GM21825 (cell line): ENCODE measurements around the gene PAK5.

Experiments used
- ATAC-seq: cut with Tn5 transposase; IDR thresholded peaks from one replicate; pipeline ENCODE4 v1.9.1; 2021; ENCODE audit warnings: mild to moderate bottlenecking, moderate library complexity; ENCODE audit not compliant: unreplicated experiment

The PAK5 gene

DNA sequence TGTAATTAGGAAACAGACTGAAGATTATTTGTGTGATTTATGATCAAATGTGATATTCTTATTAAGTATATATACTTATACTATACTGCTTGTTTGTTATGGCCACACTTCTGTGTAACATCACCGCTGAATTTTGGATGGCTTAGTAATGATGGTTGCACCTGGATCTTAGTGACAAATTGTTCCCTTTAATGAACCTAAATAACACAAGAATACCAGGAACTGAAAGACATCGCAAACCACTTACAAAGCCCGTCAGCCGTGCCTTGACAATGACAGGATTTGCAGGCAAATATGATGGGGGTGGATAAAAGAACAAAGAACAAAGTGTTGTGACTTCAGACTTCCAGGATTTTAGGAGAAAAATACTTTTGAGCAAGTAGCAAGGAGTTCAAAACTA lies 257.4 kb downstream of the PAK5 start:
- no peak for ATAC-seq

DNA sequence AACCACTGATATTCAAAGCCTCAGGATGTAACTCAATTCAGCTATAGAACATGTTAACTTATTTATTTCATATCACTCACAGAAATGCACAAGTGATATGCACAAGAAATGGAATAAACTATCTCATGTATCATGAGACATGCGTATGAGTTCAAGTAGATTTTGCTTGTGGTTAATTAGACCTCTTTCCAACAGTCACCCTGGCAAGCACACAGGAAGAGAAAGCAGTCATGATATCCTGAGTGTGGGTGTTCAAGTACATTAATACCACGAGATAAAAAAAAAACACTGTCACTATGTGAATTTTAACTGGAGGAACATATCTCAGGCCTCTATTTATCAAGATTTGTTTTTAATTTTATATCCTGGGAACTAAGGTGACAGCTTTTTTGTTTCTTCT lies 260.3 kb downstream of the PAK5 start:
- ATAC-seq: no peak

DNA sequence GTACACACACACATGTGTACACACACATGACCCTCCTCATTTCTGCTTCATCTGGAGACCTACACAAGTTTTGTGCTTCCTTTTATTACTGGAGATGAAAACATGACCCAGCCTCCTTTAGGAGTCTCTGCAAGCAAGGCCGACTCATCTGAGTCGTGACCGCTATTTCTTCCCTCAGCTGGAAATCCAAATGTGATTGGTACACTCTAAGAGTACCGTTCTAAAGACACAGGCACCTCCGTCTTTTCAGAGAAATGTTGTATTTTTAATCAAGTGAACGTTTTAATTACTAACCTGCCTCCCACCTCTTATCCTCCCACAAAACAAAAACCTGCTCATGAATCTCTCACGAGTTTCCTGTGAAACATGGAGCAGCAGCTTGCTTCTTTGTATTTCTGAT lies 261.5 kb downstream of the PAK5 start:
- ATAC-seq: no peak

DNA sequence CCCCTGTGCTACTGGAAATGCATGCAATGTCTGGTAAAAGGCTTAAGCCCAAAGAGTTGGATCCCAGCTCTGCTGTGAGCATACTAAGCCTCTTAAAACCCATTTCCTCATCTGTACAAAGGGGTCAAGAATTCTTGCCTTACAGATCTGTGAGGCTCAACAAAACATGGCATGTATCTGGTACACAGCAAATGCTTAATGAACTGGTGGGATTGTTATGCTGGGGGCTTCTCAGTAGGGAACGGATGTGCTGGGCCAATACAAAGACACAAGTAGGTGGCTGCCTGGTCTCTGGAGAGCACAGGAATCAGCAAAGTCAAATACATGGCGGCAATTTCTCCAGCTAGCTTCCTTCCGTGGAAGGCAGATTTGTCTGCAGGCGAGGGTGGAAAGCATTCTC lies 262.2 kb downstream of the PAK5 start:
- no peak for ATAC-seq

DNA sequence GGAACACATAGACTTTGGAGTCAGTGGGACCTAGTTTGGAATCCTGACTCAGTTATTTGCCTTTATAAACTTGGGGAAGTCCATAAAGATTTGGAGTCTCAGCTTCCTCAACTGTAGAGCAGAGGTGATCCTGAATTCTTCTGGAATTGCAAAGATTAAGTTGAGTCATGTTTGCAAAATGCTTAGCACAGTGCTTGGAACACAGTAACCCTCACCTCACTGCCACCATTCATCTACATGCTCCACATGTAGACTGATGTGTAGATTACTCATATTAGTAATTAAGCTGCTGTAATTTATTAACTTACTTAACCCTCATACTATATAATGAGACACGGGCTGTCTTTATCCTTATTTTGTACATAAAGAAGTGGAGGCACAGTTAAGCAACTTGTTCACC lies 263.0 kb downstream of the PAK5 start:
- ATAC-seq: no peak

DNA sequence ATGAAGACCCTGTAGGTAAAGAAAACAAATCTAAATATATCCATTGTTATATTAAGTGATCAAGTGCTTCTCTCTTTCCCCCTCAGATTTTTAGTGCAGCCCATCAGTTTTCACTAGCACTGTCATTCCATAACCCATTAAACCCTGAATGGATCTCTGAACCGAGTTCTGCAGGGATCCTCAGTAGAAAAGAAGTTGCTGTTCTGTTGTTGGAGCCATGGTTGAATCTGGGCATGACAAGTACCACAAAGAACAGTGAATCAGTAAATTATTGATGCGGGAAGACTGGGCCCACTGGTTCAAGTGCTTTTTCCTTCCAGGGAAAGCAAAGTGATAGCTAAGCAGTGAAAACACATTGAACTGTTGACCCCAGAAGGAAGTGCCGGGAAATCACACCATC lies 264.1 kb downstream of the PAK5 start:
- no peak for ATAC-seq

DNA sequence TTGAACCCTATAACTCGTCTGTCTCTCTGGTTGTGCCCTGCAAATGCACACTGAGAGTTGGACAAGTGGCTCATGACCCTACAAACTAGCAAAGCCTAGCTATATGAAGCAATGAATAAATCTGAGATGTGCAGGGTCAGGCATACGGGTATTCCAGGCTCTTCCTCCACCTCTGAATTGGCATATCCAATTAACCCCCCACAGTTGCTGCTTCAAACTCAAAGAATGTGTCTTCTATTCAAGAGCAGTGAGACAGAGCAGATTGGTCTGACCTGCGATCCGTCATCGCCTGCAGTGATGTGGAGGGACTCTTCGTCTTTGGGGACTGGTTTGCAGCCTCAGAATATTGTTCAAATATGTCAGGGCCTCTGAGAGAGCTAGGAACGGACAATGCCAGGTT lies 264.7 kb downstream of the PAK5 start:
- no peak for ATAC-seq

DNA sequence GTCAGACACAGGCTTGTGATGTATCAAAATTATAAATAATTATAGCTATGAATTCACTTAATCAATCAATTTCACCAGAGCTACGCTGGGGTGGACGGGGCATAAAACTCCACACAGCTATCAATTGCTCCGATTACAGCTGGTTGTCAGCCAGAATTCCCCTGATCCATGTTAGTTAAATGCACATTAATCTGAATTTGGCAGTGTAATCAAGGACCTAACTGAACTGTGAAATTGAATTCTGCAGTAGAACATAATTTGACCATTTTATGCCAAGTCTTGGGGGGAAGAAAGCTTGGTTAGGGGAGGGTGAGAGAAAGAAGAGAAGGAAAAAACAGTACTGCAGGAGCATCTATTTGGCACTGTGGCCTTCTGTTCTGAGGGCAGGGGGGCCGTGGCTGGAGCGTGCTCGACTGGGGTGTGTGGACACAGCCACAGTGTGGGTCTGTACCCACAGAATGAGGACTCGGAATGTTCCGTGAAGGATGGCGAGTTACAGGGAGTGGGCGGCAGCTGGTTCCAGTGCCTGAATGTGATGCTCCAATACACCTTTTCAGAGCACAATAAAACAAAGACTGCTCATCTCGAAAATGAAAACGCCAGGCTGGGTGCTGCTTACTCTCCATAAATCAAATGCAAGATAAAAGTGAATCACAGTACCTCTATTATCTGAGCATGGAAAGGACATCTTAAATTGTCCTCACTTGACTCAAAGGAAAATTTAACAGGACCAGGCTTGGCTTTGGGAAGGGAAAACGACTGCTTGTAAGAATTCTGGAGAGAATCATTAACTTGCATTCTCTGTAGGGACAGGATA lies 265.3 kb downstream of the PAK5 start:
- ATAC-seq: no peak

DNA sequence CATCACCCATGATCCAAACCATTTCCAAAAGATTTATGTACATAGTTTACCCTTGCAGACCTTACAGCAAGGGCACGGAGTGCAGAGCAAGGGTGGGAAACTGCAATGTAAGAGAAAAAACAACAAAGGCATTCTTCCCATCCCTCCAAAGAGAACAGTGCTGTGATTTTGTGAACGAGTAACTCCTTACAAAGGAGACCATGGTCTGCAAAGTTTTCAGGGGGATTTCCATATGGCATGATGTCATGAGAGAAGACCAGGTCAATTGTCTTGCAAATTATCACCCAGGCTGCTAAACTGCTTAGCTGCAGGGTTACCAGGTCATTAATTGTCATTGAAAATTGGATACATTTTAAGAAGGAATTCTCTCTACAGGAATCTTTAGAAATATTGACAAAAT lies 266.2 kb downstream of the PAK5 start:
- no peak for ATAC-seq

DNA sequence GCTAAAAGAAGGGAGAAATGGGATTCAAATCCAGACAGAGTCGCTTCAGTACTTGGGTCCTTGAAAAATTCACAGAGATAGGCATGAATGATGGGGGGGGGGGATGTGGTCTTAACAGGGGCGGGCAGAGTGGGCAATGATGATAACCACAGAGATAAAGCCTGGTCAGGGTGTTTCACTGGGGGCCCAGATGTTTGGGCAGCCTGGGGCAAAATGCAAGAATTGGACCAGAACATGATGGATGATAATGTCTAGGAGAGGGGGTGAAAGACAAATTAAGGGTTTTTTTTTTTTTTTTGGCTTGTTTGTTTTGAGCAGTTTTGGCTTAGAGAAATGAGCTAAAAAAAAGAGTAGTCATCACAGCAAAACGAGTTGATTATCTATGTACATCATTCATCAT lies 267.1 kb downstream of the PAK5 start:
- ATAC-seq: no peak

DNA sequence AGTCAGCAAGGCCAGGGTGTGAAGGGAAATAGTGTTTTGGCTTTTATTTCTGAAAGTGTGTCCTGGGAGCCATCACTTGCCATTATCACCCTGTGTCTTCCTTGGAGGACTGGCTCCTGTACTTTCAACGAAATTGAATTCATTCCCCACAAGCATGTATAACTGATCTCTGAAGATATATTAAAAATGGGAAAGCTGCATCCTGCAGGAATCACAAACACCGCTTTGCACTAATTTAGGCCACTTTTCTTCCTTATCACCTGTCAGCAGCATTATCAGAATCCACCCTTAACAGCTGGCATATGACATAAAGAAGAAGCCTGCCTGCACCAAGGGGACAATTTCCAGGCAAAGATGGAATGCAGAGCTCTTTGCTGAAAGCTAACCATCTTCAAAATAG lies 268.3 kb downstream of the PAK5 start:
- no peak for ATAC-seq

DNA sequence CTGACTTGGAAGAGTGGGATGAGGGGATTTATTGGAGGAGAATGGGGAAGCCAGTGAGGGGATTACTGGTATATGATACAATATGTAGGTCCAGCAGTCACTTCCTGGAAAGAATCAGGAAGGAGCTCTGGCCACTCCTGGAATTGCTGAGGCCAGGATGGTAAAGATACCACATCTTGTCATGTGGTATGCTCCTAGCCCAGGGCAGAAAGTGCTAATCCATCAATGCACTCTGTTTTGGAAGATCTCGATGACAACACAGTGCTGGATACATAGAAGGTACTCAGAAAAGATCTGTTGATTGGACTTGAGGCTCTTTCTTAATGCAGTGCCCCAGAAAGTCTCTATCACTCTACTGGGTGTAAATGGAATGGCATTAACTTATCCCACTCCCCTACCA lies 271.9 kb downstream of the PAK5 start:
- no peak for ATAC-seq

DNA sequence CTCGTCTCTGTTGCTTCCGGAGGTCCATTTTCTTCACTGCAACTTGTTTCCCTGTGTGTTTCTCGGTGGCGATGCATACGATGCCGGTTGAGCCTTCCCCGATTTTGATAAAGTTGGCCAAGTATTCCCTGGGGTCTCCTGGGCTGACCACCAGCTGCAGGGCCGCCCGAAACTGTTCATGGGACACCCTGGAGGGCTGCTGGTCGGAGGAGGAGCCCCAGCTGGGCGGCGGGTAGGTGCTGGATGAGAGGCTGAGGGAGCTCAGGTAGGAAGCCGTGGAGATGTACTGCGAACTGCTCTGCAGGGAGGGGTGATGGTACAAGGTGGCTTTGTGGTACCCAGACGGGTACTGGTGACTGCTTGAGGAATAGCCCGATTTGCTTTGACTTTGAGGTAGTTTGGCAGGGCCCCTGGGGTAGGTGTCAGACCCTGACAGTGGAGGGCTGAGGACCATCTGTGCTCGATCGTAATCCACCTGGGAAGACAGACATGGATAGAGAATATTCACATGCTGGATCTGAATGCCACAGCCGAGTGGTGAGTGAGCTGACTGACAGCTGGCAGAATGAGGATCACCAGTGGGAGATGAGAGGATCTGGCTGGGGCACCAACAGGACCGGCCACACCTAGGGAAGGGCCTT lies 272.8 kb downstream of the PAK5 start:
- ATAC-seq: no peak

DNA sequence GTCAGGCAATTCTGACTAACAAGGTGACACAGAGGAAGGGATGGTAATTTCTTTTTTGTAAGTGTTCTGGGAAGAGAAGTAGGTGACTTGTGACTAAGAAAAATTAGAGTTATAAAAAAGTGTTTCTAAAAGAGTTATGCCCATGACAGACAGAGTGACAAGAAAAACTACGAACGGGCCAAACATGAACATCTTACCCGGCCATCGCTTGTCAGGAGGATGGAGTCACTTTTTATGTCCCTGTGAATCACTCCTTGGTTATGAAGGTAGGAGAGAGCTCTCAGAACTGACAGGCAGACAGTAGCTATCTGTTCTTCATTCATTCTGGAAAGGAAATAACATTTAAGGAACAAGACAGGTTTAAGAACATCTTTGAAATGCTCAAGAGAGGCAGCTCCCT lies 281.5 kb downstream of the PAK5 start:
- ATAC-seq: no peak

DNA sequence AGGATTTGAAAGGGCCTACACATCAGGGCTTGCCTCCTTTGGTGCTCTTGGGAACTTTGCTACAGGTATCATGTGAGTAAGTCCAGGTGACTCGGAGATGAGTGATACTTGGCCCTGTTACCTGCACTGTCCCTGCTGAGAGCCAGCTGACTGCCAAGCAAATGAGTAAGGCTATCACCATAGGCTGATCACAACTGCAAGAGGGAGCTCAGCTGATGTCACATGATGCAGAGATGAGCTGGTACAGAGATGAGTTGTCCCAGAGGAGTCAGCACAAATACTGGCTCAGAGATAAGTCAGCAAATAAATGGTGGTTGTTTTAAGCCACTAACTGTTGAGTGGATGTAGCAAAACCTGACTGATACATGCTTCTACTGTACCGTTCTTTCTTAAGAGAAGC lies 283.1 kb downstream of the PAK5 start:
- ATAC-seq: no peak

DNA sequence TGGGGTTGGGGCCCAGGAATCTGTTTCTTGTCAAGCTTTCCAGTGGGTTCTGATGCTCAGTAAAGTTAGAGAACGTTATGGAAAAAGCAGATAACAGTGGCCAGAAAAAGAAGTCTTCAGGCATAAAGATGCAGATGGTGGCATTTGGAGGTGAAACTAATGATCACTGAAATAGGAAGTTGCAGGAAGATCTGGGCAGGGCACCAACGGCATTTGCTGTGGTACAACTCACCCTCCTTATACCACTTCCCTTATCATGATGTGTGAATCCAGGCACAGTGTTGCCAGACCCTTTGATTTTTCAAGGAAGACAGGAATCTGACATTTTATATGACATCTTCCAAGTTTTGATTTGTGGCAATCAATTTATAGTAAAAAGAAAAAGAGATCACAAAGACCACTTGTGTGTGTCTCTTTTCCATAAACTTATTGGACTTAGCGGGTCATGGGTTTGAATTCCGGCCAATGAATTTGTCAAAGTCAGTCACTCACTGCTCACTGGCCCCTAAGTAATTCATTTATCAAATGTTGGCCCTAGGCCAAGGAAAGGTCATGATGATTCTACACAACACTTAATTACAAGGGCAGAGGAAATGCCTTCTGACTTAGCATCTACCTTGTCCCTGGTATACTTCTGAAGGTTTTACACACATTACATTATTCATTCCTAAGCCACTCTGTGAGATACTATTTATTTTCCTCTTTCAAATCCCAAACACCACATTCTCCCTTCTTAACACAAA lies 286.9 kb downstream of the PAK5 start:
- no peak for ATAC-seq

DNA sequence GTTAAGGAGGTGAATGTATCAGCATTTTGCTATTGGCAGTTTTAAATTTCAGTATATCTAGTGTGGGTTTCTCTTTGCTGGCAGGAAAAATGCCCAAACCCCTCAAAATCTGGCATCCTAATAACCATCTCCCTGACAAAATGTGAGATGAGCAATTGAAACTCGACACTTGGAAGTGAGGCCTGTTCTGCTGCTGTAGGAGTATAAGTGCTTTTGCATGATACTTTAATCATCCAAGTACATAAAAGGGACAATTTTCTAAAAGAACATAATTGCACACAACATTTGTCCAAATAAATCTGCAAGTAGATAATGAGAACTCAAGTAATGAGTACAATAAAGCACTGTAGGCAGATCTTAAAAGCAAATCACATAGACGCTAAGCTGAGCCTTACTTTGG lies 288.0 kb downstream of the PAK5 start:
- ATAC-seq: no peak

DNA sequence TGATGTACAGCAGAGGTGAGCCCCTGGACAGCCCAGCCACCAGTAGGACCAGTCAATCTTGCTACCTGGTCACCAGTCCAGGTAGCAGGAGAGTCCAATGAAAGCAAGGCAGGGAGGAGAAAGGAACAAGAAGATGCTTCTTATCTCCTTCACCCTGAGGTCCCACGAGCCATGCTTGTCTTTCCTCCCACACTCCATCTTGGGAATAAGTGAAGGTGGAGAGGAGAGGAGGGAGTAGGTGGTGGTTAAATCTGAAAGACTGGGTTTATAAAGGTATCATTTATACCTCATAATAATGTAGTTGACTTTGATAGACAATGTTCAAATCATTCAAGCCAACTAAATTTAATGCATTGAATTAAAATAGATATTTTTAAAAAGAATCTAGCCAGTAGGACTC lies 288.6 kb downstream of the PAK5 start:
- ATAC-seq: no peak

DNA sequence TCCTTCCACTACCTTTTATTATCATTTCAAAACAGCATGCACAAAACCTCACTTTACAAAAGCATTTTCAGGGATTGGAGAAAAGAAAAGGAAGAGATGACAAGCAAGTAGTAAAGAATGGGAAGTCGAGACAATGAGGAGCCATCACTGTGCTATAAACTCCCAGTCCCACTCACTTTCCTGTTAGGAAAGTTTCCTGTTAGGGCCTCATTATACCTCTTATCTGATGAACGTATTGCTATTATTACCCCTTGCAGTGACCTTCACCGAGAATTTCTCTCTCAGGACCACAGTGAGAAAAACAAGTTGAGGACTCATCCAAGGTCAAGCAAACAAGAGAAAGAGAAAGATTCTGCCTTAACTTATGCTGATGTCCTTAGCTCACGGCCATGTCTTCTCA lies 295.7 kb downstream of the PAK5 start:
- ATAC-seq: no peak

DNA sequence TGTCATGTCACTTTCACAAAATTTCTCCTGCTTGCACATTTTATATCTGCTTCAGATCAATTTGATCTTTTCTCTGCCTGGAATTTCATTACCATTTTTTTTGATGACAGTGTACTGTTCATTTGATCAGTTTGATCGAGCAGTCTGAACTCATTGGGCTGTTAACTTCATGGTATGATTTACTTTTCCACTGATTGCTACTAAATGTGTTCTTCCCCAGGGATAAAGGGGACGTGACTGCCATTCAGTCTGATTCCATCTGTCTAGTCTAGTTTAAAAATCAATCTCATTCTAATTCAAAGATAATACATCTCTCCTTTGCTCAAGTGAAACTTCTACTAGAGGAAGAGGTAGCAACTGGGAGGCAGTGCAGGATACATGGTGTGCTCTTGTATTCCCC lies 303.4 kb downstream of the PAK5 start:
- no peak for ATAC-seq

DNA sequence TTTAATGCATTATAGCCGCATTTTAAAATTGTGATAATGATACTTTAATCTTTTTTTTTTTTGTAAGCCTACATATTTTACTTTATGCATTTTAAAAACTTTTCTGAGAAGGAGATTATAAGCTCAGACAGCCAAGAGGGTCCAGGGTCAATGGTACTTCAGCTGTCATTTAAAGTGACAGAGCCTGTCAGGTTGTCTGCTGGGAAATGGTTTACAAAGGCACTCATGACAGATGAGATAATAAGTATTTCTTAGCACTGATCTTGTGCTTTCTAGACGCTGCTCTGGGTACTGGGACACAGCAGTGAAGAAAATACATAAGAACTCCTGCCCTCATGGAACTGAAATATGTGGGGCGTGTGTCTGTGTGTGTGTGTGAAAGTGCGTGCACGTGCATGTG lies 304.9 kb downstream of the PAK5 start:
- ATAC-seq: no peak
